Lower leg skin (tissue), 4 donors: Measurements from ENCODE around the gene RNGTT. TPM values are rescaled to one million over a fixed set of nuclear protein-coding genes. Genes with fewer than 3 reads are reported as not detected.

ENCODE experiments used
- DNase-seq, 2 donors: peaks; one replicate each; pipeline ENCODE4 v3.0.0-alpha.2; 2019; ENCODE audit warnings: low spot score in 2 of 2
- H3K4me3 ChIP-seq: fragments of 200-600 bp; sonication (generic); 2 replicates; pipeline ENCODE4 v1.5.1; 2017; ENCODE audit warnings: mild to moderate bottlenecking, low read depth; ENCODE audit not compliant: poor library complexity, severe bottlenecking
- CTCF ChIP-seq, 3 donors: fragments of 450-650 bp; IDR thresholded peaks; one replicate each; pipeline ENCODE4 v1.5.1; 2016; ENCODE audit warnings: antibody characterized with exemption in 3 of 3, mild to moderate bottlenecking in 3 of 3, moderate library complexity in 2 of 3
- POLR2A ChIP-seq, 2 donors: fragments of 450-650 bp; IDR thresholded peaks; one replicate each; pipeline ENCODE4 v1.6.1; 2016 to 2017; ENCODE audit warnings: antibody characterized with exemption in 2 of 2, mild to moderate bottlenecking in 1 of 2, moderate library complexity in 1 of 2
- WGBS, 2 donors: methylation state at CpG; one replicate each; pipeline ENCODE4 v1.1.5; 2018; 5-methylcytosine and 5-hydroxymethylcytosine counted together
- intact Hi-C: fragments of 100-400 bp; cut with DNase I; formaldehyde crosslinking; loops from one replicate; pipeline ENCODE4 v1.15.0; 2023; ENCODE audit warnings: low total_unique reads
- total RNA-seq, 4 donors: library from RNA; depleted of rRNA; stranded (reverse); fragments of >200 nt; gene quantifications; one replicate each; pipeline ENCODE4 v1.1.0, GENCODE V29; 2016

Gene RNGTT
- total RNA-seq, 4 donors from 2014 or later, result 9.3 to 12.0 (median 11.1) TPM

DNA sequence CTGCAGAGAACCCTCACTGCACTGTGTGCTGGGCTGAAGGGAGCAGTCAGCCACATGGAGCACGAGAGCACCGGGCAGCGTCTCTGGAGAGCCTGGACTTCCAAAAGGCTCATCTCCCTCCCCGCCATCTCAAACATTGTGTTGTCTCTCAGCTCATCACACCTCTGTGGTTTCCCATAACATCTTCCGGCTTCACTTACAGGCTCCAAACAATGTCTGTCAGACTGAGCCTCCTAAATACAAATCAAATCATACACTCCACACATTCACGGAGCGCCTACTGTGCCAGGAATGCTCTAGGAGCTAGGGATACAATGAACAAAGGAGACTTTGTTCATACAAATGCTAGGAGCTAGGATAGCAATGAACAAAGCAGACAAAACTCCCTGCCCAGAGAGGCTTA is 398.0 kb downstream of the RNGTT start:
- H3K4me3 ChIP-seq, result no peak overlapping the region
- WGBS, 2 donors, result 83 to 88% methylated on average over 7 of the region's 7 CpGs
- TF ChIP-seq CTCF (IDR thresholded peaks at IDR 0.05) (no peak), POLR2A (IDR thresholded peaks at IDR 0.05) (no peak)
- DNase-seq, result peak in 1 of 2 donors; percentile 53
- intact Hi-C loops, result no loop called here

GRCh38 chr6:88563277-88563625 is 400.2 kb downstream of the RNGTT start:
- DNase-seq, result peak in 1 of 2 donors; percentile 63
- WGBS, 2 donors, result 91 to 92% methylated on average over 8 of the region's 8 CpGs
- H3K4me3 ChIP-seq, result no peak overlapping the region
- TF ChIP-seq CTCF (IDR thresholded peaks at IDR 0.05), result no peak
- TF ChIP-seq POLR2A (IDR thresholded peaks at IDR 0.05), result no peak
- intact Hi-C loops, result no loop called here

DNA sequence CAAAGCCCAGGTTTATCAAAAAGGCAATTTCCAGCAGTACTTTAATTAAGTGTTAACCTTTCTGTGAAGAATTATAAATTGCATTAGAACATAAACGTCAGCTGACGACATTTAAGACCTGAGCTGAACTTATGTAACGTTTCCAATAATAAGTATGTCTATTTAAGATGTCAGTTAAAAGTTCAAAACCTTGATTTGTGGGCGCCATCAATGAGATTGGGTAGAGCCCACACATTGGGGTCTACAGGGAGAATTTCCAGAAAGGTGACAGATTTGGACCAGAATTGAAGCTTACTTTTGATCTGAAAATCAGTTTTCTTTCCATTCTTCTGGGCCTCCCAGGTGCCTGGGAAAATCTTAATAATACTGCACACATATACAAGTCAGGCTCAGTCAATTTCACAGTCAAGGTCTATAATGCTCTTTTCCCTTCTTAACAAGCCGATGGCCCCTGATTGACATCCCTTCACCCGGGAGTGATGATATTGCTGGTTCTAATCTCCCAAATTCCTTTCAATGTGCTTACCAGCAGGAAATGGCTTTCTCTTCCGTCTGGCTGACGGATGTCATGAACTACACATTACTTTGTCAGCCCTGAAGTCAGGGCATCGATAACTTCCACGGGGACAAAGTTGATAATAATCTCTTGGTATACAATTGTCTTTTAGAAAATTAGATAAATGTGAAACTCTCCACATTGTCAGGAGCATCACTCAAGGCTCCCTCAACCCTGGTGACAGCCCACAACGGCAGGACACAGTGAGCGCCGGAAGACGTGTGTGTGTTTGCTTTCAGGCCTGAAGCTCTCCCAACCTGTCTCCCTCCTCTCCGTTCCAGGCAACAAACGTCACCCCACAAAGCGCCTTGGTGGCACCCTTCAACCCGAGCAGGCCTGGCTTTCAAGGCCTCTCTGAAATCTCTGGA is 400.8 kb downstream of the RNGTT start:
- TF ChIP-seq CTCF (IDR thresholded peaks at IDR 0.05) (no peak), POLR2A (IDR thresholded peaks at IDR 0.05) (no peak)
- H3K4me3 ChIP-seq, result no peak overlapping the region
- intact Hi-C loops, result no loop called here
- no peak for DNase-seq
- WGBS, 2 donors, result 83 to 86% methylated on average over 18 of the region's 18 CpGs

DNA sequence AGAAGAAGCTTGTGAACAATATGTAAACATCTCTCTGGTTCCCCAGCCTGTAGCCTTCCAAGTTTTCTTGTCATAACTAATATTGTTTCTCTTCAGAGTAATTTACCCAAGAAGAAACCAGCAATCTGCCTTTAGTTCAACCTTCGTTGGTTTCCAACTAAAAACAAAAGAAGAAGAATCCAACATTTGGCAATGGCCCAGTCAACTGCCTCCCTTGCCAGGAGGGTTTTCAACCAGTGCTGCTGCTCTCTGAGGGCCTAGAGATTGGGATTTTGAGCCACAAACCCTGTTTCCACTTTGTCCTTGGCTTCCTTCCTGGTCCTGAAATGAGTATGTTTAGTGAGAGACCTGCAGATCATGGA is 401.5 kb downstream of the RNGTT start:
- 11 to 18% methylated on average over 1 of the region's 1 CpG for WGBS, 2 donors
- no peak overlapping the region for H3K4me3 ChIP-seq
- intact Hi-C loops, result no loop called here
- DNase-seq, result no peak
- TF ChIP-seq POLR2A (IDR thresholded peaks at IDR 0.05) (no peak), CTCF (IDR thresholded peaks at IDR 0.05) (no peak)

- DNase-seq, result peak in 1 of 2 donors; percentile 67
- whole genome bisulfite sequencing, 2 donors, result 40 to 47% methylated on average over 10 of the region's 10 CpGs
- intact Hi-C loops, result no loop called here
- TF ChIP-seq CTCF (IDR thresholded peaks at IDR 0.05), result no peak
- no peak for TF ChIP-seq POLR2A (IDR thresholded peaks at IDR 0.05)
- H3K4me3 ChIP-seq, result no peak overlapping the region
These were observed 402.1 kb downstream of the RNGTT start for GRCh38 chr6:88561034-88561953.

Other genes starting within 250 kb of the RNGTT start
- 100 to 1,000 TPM; 197 to 362 (median 260) TPM for gene PNRC1, start 117.1 kb upstream of the RNGTT start, total RNA-seq
- under 1 TPM in 1 of 4 donors, not detected in 3; 0.49 TPM for gene SRSF12, start 154.5 kb upstream of the RNGTT start, total RNA-seq
- gene PM20D2, start 182.4 kb upstream of the RNGTT start, total RNA-seq, result 10 to 100 TPM; 10.6 to 19.4 (median 15.7) TPM